Glutamatergic neuron (in vitro differentiated cells): ENCODE data around the gene IL23R. TPM values are rescaled to one million over a fixed set of nuclear protein-coding genes. Genes with fewer than 3 reads are reported as not detected.

Experiments
- DNase-seq: peaks from one replicate; pipeline ENCODE4 v3.0.0; 2022
- H3K27ac Mint-ChIP-seq: one replicate; pipeline ENCODE4 v1.8.0; 2020; ENCODE audit warnings: mild to moderate bottlenecking, mixed read lengths, inconsistent platforms; ENCODE audit not compliant: unreplicated experiment
- H3K27me3 Mint-ChIP-seq: one replicate; pipeline ENCODE4 v1.8.0; 2020; ENCODE audit warnings: mild to moderate bottlenecking, moderate library complexity, mixed read lengths, inconsistent platforms; ENCODE audit not compliant: unreplicated experiment
- H3K36me3 Mint-ChIP-seq: one replicate; pipeline ENCODE4 v1.8.0; 2020; ENCODE audit warnings: mild to moderate bottlenecking, mixed read lengths, inconsistent platforms; ENCODE audit not compliant: unreplicated experiment
- H3K4me1 Mint-ChIP-seq: one replicate; pipeline ENCODE4 v1.8.0; 2020; ENCODE audit warnings: mild to moderate bottlenecking, low read depth, mixed read lengths, inconsistent platforms; ENCODE audit not compliant: unreplicated experiment
- H3K4me3 Mint-ChIP-seq: one replicate; pipeline ENCODE4 v1.8.0; 2020; ENCODE audit warnings: mild to moderate bottlenecking, mixed read lengths, inconsistent platforms; ENCODE audit not compliant: unreplicated experiment
- H3K9me3 Mint-ChIP-seq: one replicate; pipeline ENCODE4 v1.8.0; 2020; ENCODE audit warnings: mild to moderate bottlenecking, moderate library complexity, mixed read lengths, inconsistent platforms; ENCODE audit not compliant: unreplicated experiment
- total RNA-seq: library from RNA; stranded (reverse); fragmentation: NEBNext Ultra II Directional; extraction: Animal tissue kit (Norgen Biotek cat#: 25700); gene quantifications from one replicate; pipeline ENCODE4 v1.2.1, GENCODE V29; 2021; ENCODE audit not compliant: unreplicated experiment
- TF ChIP-seq, protein P1 (sequence below): fragments of 200-600 bp; sonication (generic); IDR thresholded peaks from one replicate; pipeline ENCODE4 v1.5.0; 2021; ENCODE audit not compliant: partially characterized antibody, unreplicated experiment

The IL23R gene
- total RNA-seq, 1 donor from 2014 or later, result not detected

DNA sequence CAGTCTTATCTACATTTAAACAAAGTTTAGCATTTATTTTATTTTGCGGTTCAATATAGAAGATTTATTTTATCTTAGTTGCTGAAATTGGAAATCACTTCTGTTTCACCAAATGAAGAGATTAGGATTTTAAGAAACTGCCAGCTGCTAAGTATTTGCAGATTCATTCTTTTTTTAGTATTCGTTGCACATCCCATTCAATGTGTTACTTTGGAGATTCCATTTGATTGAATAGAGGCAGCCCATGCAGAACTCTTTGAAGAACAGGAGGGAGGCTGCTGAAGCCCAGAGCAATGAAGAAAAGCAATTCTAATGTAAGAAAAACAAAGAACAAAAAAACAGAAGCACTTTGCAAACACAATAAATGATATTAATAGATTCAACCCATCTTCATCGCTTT is 102.8 kb downstream of the IL23R start:
- TF ChIP-seq, protein P1, sequence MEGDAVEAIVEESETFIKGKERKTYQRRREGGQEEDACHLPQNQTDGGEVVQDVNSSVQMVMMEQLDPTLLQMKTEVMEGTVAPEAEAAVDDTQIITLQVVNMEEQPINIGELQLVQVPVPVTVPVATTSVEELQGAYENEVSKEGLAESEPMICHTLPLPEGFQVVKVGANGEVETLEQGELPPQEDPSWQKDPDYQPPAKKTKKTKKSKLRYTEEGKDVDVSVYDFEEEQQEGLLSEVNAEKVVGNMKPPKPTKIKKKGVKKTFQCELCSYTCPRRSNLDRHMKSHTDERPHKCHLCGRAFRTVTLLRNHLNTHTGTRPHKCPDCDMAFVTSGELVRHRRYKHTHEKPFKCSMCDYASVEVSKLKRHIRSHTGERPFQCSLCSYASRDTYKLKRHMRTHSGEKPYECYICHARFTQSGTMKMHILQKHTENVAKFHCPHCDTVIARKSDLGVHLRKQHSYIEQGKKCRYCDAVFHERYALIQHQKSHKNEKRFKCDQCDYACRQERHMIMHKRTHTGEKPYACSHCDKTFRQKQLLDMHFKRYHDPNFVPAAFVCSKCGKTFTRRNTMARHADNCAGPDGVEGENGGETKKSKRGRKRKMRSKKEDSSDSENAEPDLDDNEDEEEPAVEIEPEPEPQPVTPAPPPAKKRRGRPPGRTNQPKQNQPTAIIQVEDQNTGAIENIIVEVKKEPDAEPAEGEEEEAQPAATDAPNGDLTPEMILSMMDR, result no peak
- no peak overlapping the region for H3K4me3 Mint-ChIP-seq
- no peaks in the 10 kb centered on the region for H3K36me3 Mint-ChIP-seq
- H3K4me1 Mint-ChIP-seq, result no peaks in the 10 kb centered on the region
- DNase-seq, result no peak
- H3K27me3 Mint-ChIP-seq, result no peaks in the 10 kb centered on the region
- no peaks in the 10 kb centered on the region for H3K9me3 Mint-ChIP-seq
- no peak overlapping the region for H3K27ac Mint-ChIP-seq

DNA sequence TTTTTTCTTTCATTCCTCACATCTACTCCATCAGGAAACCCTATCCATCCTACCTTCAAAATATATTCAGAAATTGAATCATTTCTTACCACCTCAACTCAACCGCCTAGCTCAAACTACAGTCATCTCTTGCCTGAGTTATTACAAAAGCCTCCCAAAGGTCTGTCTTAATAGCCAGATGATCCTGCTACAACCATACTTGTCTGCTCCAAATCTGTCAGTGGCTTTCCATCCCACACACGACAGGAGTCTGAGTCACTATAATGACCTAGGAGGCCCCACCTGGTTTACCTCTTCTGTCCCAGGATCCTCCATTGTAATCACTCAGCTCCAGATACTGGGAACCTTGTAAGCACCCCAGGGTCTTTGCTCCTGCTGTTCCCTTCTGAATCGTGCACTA is 104.3 kb downstream of the IL23R start:
- Mint-ChIP-seq H3K27ac (no peak overlapping the region), H3K4me3 (no peak overlapping the region), H3K4me1 (no peaks in the 10 kb centered on the region), H3K9me3 (no peaks in the 10 kb centered on the region), H3K36me3 (no peaks in the 10 kb centered on the region), H3K27me3 (no peaks in the 10 kb centered on the region)
- TF ChIP-seq, protein P1, result no peak
- DNase-seq, result no peak

DNA sequence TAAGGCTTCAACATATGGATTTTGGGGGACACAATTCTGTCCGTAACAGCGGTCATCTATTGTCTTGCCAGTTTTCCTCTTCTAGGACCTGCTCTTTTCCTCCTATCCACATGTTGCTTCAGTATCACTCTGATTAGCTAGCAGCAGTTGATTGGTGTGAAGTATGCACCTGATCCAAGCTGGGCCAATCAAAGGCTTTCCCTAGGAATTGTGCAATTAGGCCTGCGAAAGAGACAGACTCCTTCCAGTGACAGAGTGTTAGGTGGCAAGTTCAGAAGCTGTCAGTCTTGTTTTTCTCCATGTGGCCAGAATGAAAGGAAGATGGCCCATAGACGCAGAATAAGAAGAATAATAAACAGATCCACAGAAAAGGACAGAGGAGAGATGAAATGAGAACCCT is 107.3 kb downstream of the IL23R start:
- H3K4me3 Mint-ChIP-seq, result no peak overlapping the region
- H3K27ac Mint-ChIP-seq, result no peak overlapping the region
- no peaks in the 10 kb centered on the region for H3K27me3 Mint-ChIP-seq
- TF ChIP-seq, protein P1, result no peak
- DNase-seq, result no peak
- no peaks in the 10 kb centered on the region for H3K4me1 Mint-ChIP-seq
- no peaks in the 10 kb centered on the region for H3K9me3 Mint-ChIP-seq
- no peaks in the 10 kb centered on the region for H3K36me3 Mint-ChIP-seq

DNA sequence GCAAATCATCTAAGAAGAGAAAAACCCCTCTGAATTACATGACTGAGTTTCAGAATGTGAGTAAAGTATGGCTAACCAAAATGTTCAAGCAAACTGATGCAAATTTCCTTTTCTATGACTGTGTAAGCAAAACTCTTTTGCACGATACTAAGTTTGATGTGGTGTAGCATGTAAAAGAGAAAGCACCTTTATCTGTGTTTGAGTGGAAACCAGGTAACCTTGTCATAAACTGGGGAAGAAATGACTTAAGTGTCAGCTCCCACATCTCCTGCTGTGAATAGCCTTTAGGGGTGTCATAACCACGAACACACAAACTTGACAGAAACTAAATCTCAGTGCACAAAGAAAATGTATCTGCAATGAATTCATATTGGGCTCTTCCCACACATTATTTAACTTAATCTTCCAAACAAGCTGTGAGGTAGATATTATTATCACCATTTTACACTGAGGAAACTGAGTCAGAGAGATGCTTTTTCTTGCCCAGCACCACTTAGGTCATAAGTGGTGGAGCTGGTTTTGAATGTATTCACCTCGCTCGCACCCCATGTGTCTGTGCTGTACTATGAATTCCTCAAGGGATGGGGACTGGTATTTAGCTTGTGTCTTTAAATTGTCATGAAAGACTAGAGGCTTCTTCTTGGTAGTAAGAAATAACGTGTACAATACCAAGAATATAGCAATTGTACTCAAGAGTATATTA is 108.5 kb downstream of the IL23R start:
- TF ChIP-seq, protein P1, result no peak
- H3K9me3 Mint-ChIP-seq, result no peaks in the 10 kb centered on the region

DNA sequence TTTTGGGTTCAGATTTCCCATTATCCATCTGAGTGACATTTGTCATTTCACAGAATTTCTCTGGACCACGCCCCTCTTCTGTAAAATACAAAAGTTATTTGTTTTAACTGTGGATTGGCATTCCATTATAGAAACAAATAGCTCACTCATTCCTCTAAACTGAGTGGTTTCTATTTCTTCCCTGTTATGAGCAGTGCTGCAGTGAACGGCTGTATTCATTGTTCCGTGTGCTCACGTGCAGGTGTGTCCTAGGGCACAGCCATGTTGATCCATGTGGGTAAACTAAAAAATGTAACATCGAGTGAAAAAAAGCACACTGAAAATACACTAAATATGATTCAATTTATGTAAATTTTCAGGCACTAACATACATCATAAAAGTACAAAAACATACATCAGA is 114.4 kb downstream of the IL23R start:
- H3K27ac Mint-ChIP-seq, result no peak overlapping the region
- no peak overlapping the region for H3K4me3 Mint-ChIP-seq
- H3K9me3 Mint-ChIP-seq, result no peaks in the 10 kb centered on the region
- no peaks in the 10 kb centered on the region for H3K4me1 Mint-ChIP-seq
- no peaks in the 10 kb centered on the region for H3K36me3 Mint-ChIP-seq
- TF ChIP-seq, protein P1, result no peak
- no peaks in the 10 kb centered on the region for H3K27me3 Mint-ChIP-seq
- DNase-seq, result no peak

More for the DNA sequence above, 108.5 kb downstream of the IL23R start:
- Mint-ChIP-seq H3K36me3 (no peaks in the 10 kb centered on the region), H3K4me1 (no peaks in the 10 kb centered on the region), H3K27me3 (no peaks in the 10 kb centered on the region), H3K4me3 (no peak overlapping the region), H3K27ac (no peak overlapping the region)
- no peak for DNase-seq
